GM21737 (cell line): ENCODE results near the gene C2CD2.

Experiments
- ATAC-seq: cut with Tn5 transposase; IDR thresholded peaks from one replicate; pipeline ENCODE4 v1.9.1; 2021; ENCODE audit warnings: mild to moderate bottlenecking, moderate library complexity; ENCODE audit not compliant: unreplicated experiment

Gene C2CD2

DNA sequence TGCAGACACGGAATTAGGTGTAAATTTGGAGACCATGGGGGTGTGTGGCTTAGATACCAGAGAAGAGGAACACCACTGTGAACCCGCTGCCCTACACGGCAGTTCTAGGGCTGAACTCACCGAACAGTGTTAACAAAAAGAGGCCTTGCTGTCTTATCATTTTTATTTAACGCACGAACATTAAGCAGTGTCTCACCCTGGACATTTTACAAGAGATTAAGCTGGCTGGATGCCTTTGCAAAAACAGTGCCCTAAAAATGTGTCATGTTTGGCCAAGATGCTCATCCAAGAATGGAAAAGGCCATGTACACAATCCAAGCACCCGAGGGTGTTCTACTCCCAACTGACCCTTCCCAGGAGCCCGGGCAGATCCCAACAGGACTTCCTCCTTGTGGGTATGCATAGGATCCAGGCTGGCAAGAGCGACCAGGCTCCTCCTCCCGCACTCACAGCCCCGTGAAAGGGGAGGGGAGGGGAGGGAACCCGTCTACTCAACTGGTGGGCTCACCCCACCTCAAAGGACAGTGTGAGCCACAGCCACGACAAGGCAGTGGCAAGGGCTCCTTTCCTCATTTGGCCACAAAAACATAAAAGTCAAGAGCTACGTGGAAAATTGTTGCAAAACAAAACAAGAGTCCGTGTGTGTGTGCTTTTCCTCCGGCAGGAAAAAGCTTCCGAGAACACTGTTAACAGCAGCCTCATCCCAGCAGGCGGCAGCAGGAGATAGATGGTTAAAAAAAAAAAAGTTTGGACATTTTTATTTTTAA is 20.3 kb downstream of the C2CD2 start:
- ATAC-seq: no peak

DNA sequence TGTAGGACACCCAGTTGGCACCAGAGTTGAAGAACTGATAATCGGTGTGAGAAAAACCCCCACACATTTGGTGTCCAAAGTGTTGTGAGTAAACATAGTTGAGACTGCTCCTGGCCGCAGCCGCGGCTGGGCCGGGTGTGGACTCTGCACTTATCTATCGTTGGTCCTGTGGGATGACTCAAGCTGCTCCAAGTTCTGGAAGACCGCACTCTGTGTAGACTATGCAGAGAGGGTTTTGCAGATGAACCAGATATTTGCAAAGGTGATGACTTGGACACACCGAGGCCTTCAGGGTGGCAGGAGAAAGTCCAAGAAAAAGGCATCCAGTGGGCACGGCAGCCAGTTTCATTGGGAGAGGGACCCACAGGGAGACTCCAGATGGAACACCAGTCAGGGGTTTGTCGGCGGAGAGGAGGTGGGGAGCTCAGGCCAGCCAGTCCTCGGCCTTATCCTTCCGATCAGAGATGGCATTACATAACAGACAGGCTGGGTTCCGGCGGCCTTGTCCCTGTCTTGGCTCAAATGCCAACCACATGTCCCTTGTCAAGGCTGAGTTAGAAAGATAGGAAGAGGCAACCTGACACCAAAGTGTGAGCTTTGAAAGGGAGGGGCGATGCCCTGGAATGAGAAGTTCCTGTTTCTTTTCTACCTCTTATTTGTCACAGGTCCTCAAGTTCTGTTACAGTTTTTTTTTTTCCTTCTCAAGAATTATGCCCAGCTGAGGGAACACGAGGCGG is 21.1 kb downstream of the C2CD2 start:
- no peak for ATAC-seq

DNA sequence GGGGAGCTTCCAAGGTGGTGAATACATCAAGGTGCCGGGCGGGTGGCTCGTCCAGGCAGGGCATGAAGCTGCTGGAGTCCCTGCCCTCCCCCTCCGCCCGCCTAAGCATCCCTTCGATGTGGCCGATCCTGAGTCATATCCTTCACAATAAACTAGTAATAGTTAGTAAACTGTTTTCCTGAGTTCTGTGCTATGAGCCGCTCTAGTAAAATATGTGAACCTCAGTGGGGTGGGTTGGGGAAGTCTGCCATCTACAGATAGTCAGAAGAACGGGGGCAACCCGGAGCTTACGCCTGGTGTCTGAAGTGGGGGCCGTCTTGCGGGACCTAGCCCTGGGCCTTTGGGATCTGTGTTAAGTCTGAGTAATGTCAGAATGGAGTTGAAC is 21.6 kb downstream of the C2CD2 start:
- no peak for ATAC-seq

DNA sequence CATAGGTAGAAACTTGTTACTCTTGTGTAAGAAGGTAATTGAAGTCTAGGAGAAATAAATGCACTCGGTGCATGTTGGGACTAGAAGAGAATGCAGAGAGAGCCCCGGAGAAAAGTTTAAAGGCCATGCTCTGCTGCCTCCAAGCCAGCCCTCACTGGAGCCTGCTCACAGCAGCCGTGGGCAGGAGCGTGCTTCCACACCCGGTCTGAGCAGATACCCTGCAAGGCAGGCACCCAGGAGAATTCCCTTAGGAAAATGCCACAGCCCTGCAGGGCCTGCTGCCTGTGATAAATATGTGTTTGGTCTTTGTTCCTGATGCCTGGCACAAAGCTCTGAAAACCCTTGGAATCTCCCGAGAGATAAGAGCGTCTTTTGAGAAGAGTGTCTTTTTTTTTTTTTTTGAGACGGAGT is 22.8 kb downstream of the C2CD2 start:
- ATAC-seq: no peak

DNA sequence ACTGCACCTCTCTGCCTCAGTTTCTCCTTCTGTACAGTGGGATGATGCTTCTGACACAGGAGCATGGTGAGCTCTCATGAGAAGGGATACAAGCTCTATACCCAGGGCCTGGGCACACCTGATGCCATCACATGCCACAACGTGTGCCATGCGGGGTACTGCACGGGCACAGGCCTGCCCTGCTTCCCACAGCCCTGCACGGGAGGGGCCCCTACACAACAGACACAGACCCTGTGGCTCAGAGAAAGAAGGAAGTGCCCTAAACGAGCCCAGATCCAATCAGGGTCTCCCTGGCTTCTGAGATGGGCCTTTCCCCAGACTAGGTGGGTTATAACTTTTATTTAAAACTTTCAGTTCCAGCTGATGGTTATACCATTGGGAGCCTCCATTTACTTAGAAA is 24.6 kb downstream of the C2CD2 start:
- no peak for ATAC-seq

DNA sequence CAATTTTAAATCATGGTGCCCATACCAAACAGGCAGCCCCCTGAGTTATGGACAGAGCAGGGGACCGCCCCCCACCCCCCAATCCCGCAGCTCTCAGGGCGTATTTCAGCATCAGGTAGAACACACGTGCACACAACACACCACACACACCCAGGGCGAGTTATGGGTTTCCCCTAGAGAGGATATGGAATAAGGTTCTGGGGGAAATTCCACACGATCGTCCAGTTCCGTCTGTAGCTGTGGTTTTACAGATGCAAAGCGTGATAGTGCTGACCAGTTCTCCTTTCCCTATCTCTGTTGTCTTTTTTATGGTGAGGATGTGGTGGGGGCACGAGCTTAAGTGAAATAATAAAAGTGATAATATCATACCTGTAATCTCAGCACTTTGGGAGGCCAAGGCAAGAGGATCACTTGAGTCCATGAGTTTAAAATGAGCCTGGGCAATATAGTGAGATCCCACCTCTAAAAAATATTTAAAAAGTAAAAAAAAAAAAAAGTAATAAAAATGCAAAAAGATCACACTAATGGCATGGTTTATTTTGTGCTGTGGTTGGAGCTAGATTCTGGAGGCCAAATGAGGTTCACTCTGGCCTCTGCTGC is 25.1 kb downstream of the C2CD2 start:
- peak; percentile 54 for ATAC-seq

DNA sequence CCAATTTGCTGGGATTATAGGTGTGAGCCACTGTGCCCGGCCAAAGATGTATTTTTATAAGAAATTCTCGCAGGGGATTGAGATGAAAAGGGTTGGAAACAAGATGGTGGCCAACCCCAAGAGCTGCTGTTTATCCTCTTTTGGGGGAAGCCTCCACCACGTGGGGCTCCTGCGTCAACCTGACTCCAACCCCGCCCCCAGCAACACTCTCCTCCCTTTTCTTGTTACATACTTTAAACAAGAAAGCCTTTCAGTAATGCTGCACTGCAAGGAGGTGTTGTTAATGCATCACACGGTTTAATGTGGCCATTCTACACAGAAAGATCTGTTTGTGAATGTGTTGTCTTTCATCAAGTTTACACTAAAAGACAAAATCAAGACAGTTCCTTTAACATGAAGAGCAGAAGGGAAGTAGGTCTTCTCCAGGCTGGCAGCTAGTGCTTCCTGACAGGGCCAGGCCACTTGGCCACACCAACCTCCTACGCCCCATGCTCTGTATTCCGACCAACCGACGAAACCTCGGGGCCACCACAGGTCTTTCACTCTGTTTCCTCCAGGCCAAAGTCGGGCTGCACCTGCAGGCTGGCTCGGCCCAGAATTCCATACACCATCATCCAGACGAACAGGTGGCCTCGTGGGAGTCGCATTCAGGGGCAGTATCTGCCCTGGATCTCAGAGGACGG is 25.9 kb downstream of the C2CD2 start:
- ATAC-seq: no peak

DNA sequence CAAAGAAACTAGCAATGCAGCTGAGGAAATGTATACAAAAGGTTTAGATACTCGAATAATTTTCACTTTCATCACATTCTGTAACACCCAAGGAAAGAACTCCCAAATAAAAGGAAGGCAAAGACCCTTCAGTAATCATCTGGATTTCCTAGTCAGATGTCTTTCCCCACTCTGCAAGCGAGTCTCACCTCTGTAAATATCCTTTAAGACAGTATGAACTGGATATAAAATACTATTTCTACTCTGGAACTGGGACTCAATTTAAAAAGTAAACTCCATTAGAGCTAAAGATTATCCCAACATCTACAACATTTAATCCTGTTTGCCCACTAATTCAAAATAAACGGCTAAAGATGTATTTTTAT is 27.0 kb downstream of the C2CD2 start:
- no peak for ATAC-seq

DNA sequence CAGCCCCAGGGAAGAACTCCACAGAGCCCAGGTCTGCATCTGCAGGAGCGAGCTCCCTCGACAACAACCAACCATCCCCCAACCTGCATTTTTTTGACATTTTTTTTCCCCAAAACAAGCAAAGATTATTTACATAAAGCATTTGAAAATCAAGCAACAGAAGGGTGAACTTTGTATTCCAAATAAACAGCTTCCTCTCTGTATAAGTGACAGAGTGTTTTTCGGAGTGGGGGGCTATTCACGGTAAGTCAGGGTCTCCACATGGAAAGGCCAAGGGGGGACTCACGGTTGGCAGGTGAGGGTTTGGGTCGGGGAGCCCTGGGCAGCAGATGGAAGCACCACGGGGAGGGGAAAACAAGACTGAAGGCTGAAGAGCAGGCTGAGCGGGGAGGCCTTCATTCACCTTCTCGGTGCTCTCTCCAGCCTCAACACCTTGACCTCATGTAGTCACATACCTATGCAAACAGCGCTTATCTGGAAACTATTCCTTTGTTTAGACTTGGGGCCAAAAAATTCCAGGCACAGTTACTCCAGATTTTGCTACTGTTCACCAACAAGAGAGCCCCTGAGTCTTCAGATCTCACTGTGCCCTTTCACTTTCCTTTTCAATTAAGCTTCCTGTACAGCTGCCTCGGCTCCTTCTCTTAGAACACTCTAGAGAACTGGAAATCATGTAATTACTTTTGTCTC is 27.6 kb downstream of the C2CD2 start:
- peak; percentile 38 for ATAC-seq

DNA sequence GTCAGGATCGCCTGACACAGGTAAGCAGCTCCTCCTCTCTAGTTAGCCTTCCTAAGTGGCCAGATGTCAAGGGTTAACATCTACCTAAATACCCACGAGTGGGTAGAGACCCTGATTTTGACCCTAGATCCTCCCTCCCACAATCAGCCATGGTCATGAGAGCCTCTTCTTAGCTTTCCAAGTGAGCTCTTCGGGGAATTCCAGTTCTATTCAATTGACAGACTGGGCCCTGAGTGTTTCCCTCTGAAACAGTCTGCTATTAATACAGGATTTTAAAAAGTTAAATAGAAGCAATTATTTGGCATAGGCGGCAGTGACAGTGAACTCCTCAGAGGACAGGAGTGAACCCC is 28.1 kb downstream of the C2CD2 start:
- no peak for ATAC-seq

DNA sequence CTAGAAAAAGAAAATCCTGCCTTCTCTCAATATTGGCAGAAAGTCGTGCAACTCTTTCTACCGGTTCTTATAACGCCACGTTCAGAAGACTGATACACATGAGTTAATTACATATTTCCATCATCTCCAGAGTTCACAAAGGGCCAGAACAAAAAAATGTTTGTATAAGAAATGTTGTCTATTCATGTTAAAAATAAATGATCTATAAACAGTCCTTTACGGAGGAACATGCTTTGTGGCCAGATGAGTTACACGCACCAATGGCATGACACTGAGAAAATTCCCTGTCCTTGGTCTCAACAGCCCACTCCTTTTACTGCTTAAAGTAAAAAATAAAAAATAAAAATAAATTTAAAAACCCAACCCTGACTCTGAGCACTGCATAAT is 29.5 kb downstream of the C2CD2 start:
- ATAC-seq: no peak

DNA sequence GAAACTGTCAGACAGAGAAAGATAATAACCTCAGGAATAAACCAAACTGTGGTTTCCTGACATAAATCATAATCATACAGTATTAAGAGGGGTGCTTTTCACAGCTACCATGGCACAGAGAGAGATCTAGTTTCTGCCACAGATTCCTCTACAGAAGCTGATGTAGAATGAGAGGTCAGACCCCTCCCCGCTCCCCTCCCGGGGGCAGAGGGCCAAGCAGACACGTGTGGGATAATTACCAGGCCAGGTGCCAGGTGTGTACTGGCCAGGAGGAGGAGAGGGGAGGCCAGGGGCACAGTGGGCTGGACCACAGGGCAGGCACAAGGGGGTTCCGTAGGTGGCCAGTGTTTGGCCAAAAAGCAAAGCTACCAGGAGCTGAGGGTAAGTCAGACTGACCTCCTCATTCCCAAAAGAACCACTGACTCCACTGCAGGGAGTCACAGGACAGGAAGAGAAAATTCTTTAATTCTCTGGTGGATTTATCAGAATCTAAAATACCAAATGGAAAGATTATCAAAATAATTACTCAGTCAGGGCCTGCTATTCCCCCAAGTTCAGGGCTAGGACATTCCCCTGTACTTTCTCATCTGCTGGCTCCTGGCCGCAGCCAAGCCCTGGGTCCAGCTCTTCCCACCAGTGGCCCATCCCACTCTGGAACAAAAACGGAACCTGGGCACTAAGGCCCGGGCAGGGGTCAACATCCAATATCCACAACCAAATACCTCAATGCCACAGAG is 30.0 kb downstream of the C2CD2 start:
- ATAC-seq: no peak

DNA sequence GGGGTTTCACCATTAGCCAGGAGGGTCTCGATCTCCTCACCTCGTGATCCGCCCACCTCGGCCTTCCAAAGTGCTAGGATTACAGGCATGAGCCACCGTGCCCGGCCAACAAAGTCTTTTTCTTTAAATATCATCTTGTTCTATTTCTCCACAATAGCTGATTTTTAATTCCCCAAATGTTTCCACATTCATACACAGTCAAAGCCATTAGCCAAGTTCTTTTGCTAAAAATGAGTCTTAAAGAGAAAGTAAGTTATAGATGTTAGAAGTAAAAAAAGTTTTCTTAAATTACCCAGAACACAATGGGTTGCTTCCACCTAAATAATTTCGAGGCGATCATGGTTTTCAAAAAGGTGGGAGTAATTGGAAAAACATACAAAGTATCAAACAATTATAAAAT is 30.6 kb downstream of the C2CD2 start:
- ATAC-seq: no peak

DNA sequence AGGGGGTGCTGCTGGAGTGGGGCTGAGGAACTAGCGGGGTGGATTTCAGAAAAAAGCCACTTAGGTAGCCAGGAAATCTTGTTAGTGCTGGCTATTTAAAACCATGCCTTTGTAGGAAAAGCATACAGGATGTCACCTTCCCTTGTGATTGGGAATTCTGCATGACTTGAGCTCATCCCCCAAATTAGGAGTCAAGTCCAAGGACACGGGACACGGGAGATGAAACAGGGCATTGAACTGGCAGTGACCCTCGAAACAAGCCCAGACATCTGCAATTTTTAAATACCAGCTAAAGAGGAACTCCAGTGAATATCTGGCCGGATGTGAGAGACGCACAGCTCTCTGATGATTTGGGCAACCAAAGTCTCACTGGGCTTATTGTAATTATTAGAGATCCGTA is 32.8 kb downstream of the C2CD2 start:
- no peak for ATAC-seq

DNA sequence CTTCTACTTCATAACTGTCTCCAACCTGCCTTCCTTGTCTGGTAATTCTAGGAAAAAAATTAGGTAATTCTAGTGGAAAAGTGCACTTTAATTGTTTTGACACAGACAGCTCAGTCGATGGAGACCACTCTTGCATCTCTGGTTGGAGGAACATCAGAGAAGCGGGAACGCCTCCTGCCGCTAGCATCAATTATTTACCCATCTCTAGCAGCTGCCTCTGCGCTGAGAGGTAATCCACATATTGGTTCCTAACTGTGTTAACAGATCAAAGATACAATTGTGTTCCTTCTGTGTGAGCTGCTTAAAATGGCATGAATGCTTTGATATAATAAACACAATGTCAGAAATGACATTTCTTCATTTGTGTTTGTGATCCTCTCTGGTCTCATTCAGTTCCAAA is 33.3 kb downstream of the C2CD2 start:
- ATAC-seq: no peak

DNA sequence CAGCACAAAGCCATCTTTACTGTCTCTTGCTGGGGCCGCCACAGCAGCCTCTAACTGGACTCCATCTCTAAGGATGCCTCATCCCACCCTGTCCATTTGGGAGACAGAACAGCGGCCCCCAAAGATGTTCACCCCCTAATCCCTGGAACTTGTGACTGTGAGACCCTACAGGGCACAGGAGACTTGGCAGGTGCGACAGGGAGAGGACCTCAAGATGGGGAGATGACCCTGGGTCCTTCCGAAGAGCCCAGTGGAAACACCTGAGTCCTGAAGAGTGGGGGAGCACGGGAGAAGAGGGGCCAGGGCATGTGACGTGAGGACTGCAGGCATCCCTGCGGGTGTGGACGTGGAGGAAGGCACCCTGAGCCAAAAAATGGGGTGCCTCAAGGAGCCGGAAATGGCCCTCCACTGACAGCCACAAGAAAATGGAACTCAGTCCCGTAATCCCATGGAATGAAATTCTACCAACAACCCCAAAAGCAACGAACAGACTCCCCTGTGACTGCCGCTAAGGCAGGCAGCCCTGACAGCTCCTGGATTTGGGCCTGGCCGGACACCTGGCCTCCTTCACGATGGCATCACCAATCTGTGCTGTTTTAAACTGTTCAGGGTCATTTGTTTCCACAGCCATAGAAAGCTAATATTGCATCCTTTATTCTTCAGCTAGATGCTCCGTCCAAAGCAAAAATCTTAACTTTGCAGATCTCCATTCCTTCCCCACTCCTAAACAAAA is 34.0 kb downstream of the C2CD2 start:
- ATAC-seq: no peak

DNA sequence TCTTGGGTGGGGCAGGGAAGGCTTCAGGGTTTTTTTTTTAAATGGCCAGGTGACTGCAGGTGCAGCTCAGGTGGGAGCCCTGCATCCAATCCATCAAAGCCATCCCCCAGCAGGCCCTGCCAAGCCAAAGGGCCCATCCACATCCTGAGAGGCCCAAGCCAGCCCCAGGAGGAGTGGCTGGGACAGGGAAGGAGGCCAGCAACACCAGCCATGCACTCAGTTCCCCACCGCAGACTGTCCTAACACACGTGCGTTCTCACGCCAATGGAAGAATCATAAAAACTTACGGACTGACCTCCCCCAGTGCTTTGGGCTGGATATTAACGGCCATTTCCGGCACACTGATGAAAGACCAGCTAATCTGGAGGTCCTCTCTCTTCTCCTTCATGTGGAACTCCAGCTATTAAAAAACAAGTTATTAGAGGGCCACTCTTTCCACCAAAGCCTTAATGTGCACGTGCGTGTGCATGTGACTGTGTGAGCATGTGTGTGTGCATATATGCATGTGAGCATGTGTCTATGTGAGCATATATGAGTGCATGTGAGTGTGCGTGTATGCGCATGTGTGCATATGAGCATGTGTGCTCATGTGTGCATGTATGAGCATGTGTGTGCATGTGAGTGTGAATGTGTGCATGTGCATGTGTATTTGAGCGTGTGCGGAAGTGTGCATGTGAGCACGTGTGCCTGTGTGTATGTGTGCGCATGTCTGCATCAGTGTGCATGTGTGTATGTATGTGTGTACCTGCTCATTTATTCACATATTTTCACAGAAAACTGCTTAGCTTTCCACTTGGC is 35.1 kb downstream of the C2CD2 start:
- no peak for ATAC-seq

DNA sequence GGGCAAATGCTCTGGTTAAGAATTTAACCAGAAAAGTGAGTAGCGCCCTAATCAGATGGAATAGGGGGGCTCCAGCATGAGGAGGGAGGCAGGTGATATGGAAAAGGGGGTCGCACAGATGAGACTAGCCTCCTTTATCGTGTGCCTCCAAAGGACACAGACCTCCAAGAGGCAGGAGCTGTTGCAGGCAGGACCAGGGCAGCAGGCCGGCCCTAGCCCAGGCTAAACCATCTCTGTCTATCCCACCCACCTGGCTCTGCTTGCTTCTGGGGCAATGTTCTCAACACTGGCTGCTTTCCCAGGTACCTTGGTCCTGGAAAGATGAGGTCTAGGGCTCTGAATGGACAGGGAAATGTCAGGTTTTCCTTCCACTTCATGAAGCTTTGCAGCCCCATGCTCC is 36.3 kb downstream of the C2CD2 start:
- no peak for ATAC-seq

DNA sequence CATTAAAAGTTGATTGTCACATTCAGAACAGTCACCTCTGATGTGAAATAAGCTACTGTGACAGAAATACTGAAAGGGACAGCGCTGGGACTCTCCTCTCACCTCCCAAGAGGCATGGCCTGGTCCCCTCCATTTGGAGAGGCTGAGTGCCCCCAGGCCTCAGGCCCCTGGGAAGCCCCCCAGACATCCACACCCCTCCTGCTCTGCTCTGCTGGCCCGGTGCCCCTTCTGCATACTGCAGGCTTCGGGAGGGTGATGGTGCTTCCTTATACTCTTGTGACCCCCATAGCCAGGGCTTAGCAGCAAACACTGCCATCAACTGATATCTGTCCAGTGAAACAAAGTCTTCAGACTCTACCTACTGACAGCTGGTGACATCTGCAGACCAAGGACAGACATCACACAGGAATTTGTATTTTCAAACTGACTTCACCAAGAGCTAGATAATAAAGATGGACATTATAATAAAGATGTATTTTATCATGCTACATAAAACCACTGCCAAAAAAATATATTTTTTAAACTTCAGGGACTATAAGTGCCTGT is 36.9 kb downstream of the C2CD2 start:
- no peak for ATAC-seq
